RWPE1 (cell line): ENCODE data around the gene ERC2.

Source experiments
- CTCF ChIA-PET: fragments of 350-600 bp; sonication (Branson Sonifier 250); formaldehyde crosslinking; extraction: SDS; loops from one replicate; lab custom pipeline; 2021; lab: Yijun Ruan, JAX
- POLR2A ChIA-PET: fragments of 400-600 bp; formaldehyde crosslinking; extraction: SDS; loops from one replicate; lab custom pipeline; 2020; ENCODE audit warnings: antibody characterized with exemption; ENCODE audit not compliant: low non-redundant PET; lab: Yijun Ruan, JAX
- DNase-seq: peaks from one replicate; pipeline ENCODE4 v3.0.0; 2012; ENCODE audit warnings: low spot score
- H3K27ac ChIP-seq: fragments of 450-650 bp; 2 replicates; pipeline ENCODE4 v1.5.1; 2017
- TF ChIP-seq, protein P1 (sequence below): fragments of 450-650 bp; conservative IDR thresholded peaks from 2 replicates; pipeline ENCODE4 v1.5.1; 2017; ENCODE audit warnings: low read depth, mild to moderate bottlenecking

The ERC2 gene

DNA sequence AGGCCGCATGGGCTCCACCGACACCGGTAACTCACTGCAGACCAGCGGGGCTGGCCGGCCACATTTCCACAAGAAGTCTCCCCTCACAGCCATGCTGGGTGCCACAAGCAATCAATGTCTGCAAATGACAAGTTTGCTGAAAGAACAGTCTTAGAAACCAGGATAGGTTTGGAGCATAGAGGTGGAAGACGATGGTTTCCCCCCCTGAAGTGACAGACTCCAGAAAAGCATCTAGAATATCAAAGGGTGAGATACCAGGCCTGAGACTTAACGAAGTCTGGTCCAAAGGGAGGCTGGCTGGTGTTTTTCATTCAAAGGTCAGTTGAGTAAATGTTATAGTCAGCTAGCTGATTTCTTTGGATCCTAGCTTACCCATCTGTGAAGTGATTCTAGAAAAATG is 931.1 kb downstream of the ERC2 start:
- TF ChIP-seq, protein P1, sequence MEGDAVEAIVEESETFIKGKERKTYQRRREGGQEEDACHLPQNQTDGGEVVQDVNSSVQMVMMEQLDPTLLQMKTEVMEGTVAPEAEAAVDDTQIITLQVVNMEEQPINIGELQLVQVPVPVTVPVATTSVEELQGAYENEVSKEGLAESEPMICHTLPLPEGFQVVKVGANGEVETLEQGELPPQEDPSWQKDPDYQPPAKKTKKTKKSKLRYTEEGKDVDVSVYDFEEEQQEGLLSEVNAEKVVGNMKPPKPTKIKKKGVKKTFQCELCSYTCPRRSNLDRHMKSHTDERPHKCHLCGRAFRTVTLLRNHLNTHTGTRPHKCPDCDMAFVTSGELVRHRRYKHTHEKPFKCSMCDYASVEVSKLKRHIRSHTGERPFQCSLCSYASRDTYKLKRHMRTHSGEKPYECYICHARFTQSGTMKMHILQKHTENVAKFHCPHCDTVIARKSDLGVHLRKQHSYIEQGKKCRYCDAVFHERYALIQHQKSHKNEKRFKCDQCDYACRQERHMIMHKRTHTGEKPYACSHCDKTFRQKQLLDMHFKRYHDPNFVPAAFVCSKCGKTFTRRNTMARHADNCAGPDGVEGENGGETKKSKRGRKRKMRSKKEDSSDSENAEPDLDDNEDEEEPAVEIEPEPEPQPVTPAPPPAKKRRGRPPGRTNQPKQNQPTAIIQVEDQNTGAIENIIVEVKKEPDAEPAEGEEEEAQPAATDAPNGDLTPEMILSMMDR: no peak
- POLR2A ChIA-PET: no interaction called here
- DNase-seq: no peak
- CTCF ChIA-PET: interaction anchor here (0.6 kb wide), 1 partner anchor 187 kb away, joined by 3 read pairs; no protein-coding TSS in a partner anchor
- H3K27ac ChIP-seq: no peak overlapping the region

DNA sequence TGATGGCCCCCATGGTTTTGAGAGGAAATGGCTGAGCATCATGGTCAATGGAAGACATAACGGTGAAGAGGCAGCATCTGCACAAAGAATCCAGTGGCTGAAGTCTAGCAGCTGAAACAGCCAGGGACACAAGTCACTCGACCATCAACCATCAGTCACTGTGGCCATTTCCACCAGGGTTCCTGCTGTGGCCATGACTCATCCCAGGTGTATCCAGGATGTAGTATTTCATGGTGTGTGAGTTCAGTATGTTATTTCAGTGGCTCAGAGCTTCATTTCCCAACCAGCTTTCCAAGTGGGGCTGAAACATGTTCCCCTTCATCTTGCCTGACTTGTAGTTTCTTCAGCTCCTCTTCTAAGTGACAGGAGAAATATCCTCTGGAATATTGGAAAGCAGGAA is 933.4 kb downstream of the ERC2 start:
- ChIA-PET CTCF (interaction anchor here (0.5 kb wide), 1 partner anchor 14 kb away, joined by 4 read pairs; no protein-coding TSS in a partner anchor), POLR2A (no interaction called here)
- H3K27ac ChIP-seq: no peak overlapping the region
- TF ChIP-seq, protein P1: no peak
- DNase-seq: no peak

DNA sequence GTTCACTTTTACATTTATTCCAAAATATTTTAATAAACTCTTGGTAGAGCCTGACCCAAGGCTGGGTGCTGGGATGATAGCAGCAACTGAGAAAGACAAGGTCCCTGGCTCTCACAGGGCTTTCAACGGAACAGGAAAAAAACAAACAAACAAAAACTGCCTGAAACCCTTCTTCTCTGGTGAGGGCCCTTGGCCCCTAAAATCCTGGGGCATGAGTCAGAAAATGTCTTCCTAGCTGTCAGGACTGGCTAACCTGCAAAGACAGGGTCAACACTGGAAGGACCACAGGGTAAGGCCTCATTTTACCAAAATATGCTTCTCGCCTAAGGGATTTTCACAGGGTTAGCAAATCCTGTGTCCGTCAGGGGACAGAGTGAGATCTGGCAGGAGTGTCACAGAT is 935.5 kb downstream of the ERC2 start:
- CTCF ChIA-PET: no interaction called here
- POLR2A ChIA-PET: no interaction called here
- TF ChIP-seq, protein P1: no peak
- no peak for DNase-seq
- H3K27ac ChIP-seq: no peak overlapping the region

- TF ChIP-seq, protein P1: no peak
- POLR2A ChIA-PET: no interaction called here
- H3K27ac ChIP-seq: no peak overlapping the region
- CTCF ChIA-PET: interaction anchor here (0.6 to 0.9 kb wide), 2 partner anchors 216 to 806 kb away, joined by 3 to 6 read pairs; no protein-coding TSS in a partner anchor
- DNase-seq: no peak
These were observed 936.9 kb downstream of the ERC2 start for GRCh38 chr3:55531321-55531720.

GRCh38 chr3:55527361-55527760 is 940.9 kb downstream of the ERC2 start:
- TF ChIP-seq, protein P1: no peak
- DNase-seq: no peak
- H3K27ac ChIP-seq: no peak overlapping the region
- CTCF ChIA-PET: no interaction called here
- POLR2A ChIA-PET: no interaction called here

DNA sequence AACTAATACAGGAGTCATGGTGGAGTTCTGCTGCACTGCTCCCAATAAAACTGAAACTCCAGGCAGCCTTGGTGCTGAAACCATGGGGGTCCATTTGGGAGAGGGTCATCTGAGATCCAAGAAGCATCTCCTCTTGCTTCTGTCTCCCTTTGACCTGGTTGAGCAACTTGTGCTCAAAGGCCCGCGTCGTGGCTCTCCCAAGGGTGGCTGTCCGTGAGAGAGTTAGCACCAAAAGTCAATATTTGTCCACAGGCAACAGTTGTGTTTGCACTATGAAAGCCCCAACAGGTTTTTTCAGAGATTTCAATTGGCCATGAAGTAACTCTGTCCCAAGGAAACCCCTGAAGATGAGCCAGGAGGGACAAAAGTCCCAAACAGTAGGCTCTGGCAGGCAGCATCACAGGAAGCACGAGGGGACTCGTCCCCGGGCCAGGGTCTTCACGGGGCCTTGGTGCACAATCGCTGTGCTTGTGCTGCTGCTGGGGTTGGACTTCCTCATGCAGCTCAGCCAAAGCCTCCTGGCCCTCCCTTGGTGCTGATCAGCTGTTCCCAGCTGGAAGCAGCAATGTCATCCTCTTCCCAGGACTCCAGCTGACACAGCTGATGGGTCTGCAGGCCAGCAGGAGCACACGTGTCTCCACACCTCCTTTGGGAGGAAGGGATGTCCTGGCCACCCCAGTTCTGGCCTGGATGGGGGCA is 941.8 kb downstream of the ERC2 start:
- DNase-seq: no peak
- CTCF ChIA-PET: no interaction called here
- POLR2A ChIA-PET: no interaction called here
- TF ChIP-seq, protein P1: no peak
- H3K27ac ChIP-seq: no peak overlapping the region
